Measurements from ENCODE around the gene CFAP54. TPM values are rescaled to one million over a fixed set of nuclear protein-coding genes. Genes with fewer than 3 reads are reported as not detected.

The CFAP54 gene
- polyA plus RNA-seq, 3 donors, result not detected

DNA sequence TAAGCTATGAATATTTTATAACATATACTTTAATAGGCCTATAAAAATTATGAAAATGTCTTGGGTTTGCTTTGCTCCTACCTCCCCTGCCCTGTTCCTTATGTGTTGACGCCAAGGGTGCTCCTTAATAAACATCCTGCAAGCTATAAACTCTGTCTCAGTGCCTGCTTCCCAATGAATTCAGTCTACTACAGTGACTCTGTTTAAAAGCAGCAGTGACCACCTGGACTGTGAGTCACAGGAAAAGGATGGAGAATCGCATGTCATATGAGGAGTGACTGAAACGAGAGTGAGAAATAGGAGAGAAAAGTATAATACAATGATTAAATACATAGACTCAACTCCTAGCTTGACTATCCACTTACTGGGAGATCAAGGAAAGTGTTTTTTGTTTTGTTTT is 41.1 kb upstream of the CFAP54 start:
- intact Hi-C loops (cut with micrococcal nuclease), result no loop called here
- no peak overlapping the region for H3K9ac ChIP-seq (ENCODE audit: insufficient read depth, low read length, poor library complexity, severe bottlenecking)
- no peak overlapping the region for H3K4me2 ChIP-seq (replicated peaks; ENCODE audit: extremely low read depth, low read length, poor library complexity, severe bottlenecking)
- peaks cover 0 to 3% (median 3%) of the 10 kb centered on the region in 3 donors for H3K27me3 Mint-ChIP-seq (ENCODE audit: low read depth in 3 of 3)
- peaks cover 0 to 3% (median 0%) of the 10 kb centered on the region in 7 donors for H3K9me3 Mint-ChIP-seq
- 100% methylated on average over 1 of the region's 3 CpGs for WGBS (ENCODE audit: insufficient coverage)
- H3K27me3 ChIP-seq (ENCODE audit: control insufficient read depth in 2 of 2, insufficient read depth in 2 of 2, low read length in 2 of 2), result no peaks in the 10 kb centered on the region
- H4K20me1 ChIP-seq (ENCODE audit: insufficient read depth, low read length), result no peaks in the 10 kb centered on the region
- H2AFZ ChIP-seq (ENCODE audit: insufficient read depth, low read depth, low read length, poor library complexity, severe bottlenecking), result no peak overlapping the region
- peaks cover 10 to 15% of the 10 kb centered on the region in 2 donors for H3K4me1 ChIP-seq (ENCODE audit: control insufficient read depth in 1 of 2, insufficient read depth in 2 of 2, low read length in 2 of 2)
- no peaks in the 10 kb centered on the region for H3K9me3 ChIP-seq (replicated peaks in 1 of 2; ENCODE audit: control insufficient read depth in 1 of 2, insufficient read depth in 1 of 2, low read length in 2 of 2)
- H3K79me2 ChIP-seq (ENCODE audit: insufficient read depth, low read length), result no peaks in the 10 kb centered on the region
- H3K4me3 ChIP-seq (replicated peaks in 1 of 3; ENCODE audit: low read depth in 2 of 3, low read length in 3 of 3), result no peak overlapping the region
- TF ChIP-seq, protein P1, sequence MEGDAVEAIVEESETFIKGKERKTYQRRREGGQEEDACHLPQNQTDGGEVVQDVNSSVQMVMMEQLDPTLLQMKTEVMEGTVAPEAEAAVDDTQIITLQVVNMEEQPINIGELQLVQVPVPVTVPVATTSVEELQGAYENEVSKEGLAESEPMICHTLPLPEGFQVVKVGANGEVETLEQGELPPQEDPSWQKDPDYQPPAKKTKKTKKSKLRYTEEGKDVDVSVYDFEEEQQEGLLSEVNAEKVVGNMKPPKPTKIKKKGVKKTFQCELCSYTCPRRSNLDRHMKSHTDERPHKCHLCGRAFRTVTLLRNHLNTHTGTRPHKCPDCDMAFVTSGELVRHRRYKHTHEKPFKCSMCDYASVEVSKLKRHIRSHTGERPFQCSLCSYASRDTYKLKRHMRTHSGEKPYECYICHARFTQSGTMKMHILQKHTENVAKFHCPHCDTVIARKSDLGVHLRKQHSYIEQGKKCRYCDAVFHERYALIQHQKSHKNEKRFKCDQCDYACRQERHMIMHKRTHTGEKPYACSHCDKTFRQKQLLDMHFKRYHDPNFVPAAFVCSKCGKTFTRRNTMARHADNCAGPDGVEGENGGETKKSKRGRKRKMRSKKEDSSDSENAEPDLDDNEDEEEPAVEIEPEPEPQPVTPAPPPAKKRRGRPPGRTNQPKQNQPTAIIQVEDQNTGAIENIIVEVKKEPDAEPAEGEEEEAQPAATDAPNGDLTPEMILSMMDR (IDR thresholded peaks at IDR 0.05), result no peak
- H3K27ac Mint-ChIP-seq, result no peak overlapping the region
- no peaks in the 10 kb centered on the region for H3K36me3 Mint-ChIP-seq
- H3K27ac ChIP-seq (ENCODE audit: low read depth in 1 of 2, low read length in 2 of 2), result no peak overlapping the region
- DNase-seq, result no peak
- no peaks in the 10 kb centered on the region for H3K36me3 ChIP-seq (replicated peaks in 1 of 2; ENCODE audit: control insufficient read depth in 1 of 2, insufficient read depth in 2 of 2, low read length in 2 of 2)
- peaks cover 13% of the 10 kb centered on the region for H3K4me1 Mint-ChIP-seq
- no peak overlapping the region for H3K4me3 Mint-ChIP-seq

DNA sequence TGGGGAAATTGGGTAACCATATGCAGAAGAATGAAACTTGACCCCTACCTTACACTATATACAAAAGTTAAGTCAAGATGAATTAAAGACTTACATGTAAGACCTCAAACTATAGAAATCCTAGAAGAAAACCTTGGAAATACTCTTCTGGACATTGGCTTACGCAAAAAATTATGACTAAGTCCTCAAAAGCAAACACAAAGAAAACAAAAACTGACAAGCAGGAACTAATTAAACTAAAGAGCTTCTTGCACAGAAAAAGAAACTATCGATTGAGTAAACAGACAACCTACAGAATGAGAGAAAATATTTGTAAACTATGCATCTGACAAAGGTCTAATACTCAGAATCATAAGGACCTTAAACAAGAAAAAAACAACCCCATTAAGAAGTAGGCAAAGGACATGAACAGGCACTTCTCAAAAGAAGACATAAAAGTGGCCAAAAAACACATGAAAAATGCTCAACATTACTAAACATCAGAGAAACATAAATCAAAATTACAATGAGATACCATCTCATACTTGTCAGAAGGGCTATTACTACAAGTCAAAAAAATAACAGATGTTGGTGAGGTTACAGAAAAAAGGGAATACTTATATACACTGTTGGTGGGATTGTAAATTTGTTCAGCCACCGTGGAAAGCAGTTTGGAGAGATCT is 37.0 kb upstream of the CFAP54 start:
- intact Hi-C loops (cut with micrococcal nuclease), result no loop called here
- peaks cover 0 to 1% (median 0%) of the 10 kb centered on the region in 3 donors for H3K27me3 Mint-ChIP-seq (ENCODE audit: low read depth in 3 of 3)
- Histone ChIP-seq H2AFZ (ENCODE audit: insufficient read depth, low read depth, low read length, poor library complexity, severe bottlenecking) (no peak overlapping the region), H3K9me3 (replicated peaks in 1 of 2; ENCODE audit: control insufficient read depth in 1 of 2, insufficient read depth in 1 of 2, low read length in 2 of 2) (no peaks in the 10 kb centered on the region), H3K9ac (ENCODE audit: insufficient read depth, low read length, poor library complexity, severe bottlenecking) (no peak overlapping the region), H3K4me2 (replicated peaks; ENCODE audit: extremely low read depth, low read length, poor library complexity, severe bottlenecking) (no peak overlapping the region), H4K20me1 (ENCODE audit: insufficient read depth, low read length) (no peaks in the 10 kb centered on the region), H3K4me3 (replicated peaks in 1 of 3; ENCODE audit: low read depth in 2 of 3, low read length in 3 of 3) (no peak overlapping the region), H3K27ac (ENCODE audit: low read depth in 1 of 2, low read length in 2 of 2) (no peak overlapping the region), H3K4me1 (ENCODE audit: control insufficient read depth in 1 of 2, insufficient read depth in 2 of 2, low read length in 2 of 2) (peaks cover 12 to 13% of the 10 kb centered on the region in 2 donors), H3K36me3 (replicated peaks in 1 of 2; ENCODE audit: control insufficient read depth in 1 of 2, insufficient read depth in 2 of 2, low read length in 2 of 2) (no peaks in the 10 kb centered on the region), H3K79me2 (ENCODE audit: insufficient read depth, low read length) (no peaks in the 10 kb centered on the region), H3K27me3 (ENCODE audit: control insufficient read depth in 2 of 2, insufficient read depth in 2 of 2, low read length in 2 of 2) (no peaks in the 10 kb centered on the region)
- peaks cover 0 to 3% (median 0%) of the 10 kb centered on the region in 7 donors for H3K9me3 Mint-ChIP-seq
- H3K36me3 Mint-ChIP-seq, result no peaks in the 10 kb centered on the region
- no peak overlapping the region for H3K27ac Mint-ChIP-seq
- H3K4me3 Mint-ChIP-seq, result no peak overlapping the region
- H3K4me1 Mint-ChIP-seq, result peaks cover 10% of the 10 kb centered on the region
- TF ChIP-seq, protein P1 (IDR thresholded peaks at IDR 0.05), result no peak
- DNase-seq, result no peak
- no CpG with 5 or more reads among the region's 3 CpGs for WGBS (ENCODE audit: insufficient coverage)

Data from CD14-positive monocyte (primary cell).